Uterus (tissue), 2 donors: ENCODE results near the gene APOL1.

Source experiments
- CTCF ChIP-seq, 4 experiments: fragments of 200-600 bp in 2 of 4; fragments of 450-650 bp in 2 of 4; sonication (generic) in 2 of 4; IDR thresholded peaks; one replicate each; pipeline ENCODE4 v1.5.1; 2016 to 2019; ENCODE audit warnings: antibody characterized with exemption in 4 of 4, mild to moderate bottlenecking in 2 of 4, moderate library complexity in 1 of 4
- POLR2A ChIP-seq, 2 donors: fragments of 450-650 bp; IDR thresholded peaks; one replicate each; pipeline ENCODE4 v1.6.1; 2016; ENCODE audit warnings: antibody characterized with exemption in 2 of 2, mild to moderate bottlenecking in 1 of 2, moderate library complexity in 1 of 2

- TF ChIP-seq POLR2A (IDR thresholded peaks at IDR 0.05) = no peak
- no peak for TF ChIP-seq CTCF (IDR thresholded peaks at IDR 0.05)
Measured at GRCh38 chr22:36220451-36220921, 32.4 kb upstream of the APOL1 start.
